ENCODE results near the gene ASPM.

The ASPM gene

GRCh38 chr1:197137322-197137721, 9.1 kb downstream of the ASPM start:
- no peak for TF ChIP-seq CTCF (IDR thresholded peaks at IDR 0.05; ENCODE audit: insufficient read depth, low read depth, low read length, missing control alignments)
- DNase-seq (ENCODE audit: low read depth): peak; percentile 49
- no peak overlapping the region for H3K4me3 ChIP-seq (ENCODE audit: low read length)

- peak; percentile 62 for DNase-seq (ENCODE audit: low read depth)
- H3K4me3 ChIP-seq (ENCODE audit: low read length): no peak overlapping the region
- TF ChIP-seq CTCF (IDR thresholded peaks at IDR 0.05; ENCODE audit: insufficient read depth, low read depth, low read length, missing control alignments): no peak
Measured at GRCh38 chr1:197130677-197131304, 15.7 kb downstream of the ASPM start.

- H3K4me3 ChIP-seq (ENCODE audit: low read length): no peak overlapping the region
- no peak for TF ChIP-seq CTCF (IDR thresholded peaks at IDR 0.05; ENCODE audit: insufficient read depth, low read depth, low read length, missing control alignments)
- DNase-seq (ENCODE audit: low read depth): no peak
Measured at GRCh38 chr1:197129698-197130097, 16.8 kb downstream of the ASPM start.

GRCh38 chr1:197127246-197127912, 19.1 kb downstream of the ASPM start:
- DNase-seq (ENCODE audit: low read depth): no peak
- H3K4me3 ChIP-seq (ENCODE audit: low read length): no peak overlapping the region
- TF ChIP-seq CTCF (IDR thresholded peaks at IDR 0.05; ENCODE audit: insufficient read depth, low read depth, low read length, missing control alignments): no peak

- TF ChIP-seq CTCF (IDR thresholded peaks at IDR 0.05; ENCODE audit: insufficient read depth, low read depth, low read length, missing control alignments): no peak
- DNase-seq (ENCODE audit: low read depth): no peak
- no peak overlapping the region for H3K4me3 ChIP-seq (ENCODE audit: low read length)
Measured at GRCh38 chr1:197126691-197127090, 19.8 kb downstream of the ASPM start.

- DNase-seq (ENCODE audit: low read depth): no peak
- TF ChIP-seq CTCF (IDR thresholded peaks at IDR 0.05; ENCODE audit: insufficient read depth, low read depth, low read length, missing control alignments): no peak
- no peak overlapping the region for H3K4me3 ChIP-seq (ENCODE audit: low read length)
Measured at GRCh38 chr1:197124376-197124775, 22.1 kb downstream of the ASPM start.

- TF ChIP-seq CTCF (IDR thresholded peaks at IDR 0.05; ENCODE audit: insufficient read depth, low read depth, low read length, missing control alignments): no peak
- H3K4me3 ChIP-seq (ENCODE audit: low read length): no peak overlapping the region
- DNase-seq (ENCODE audit: low read depth): no peak
Measured at GRCh38 chr1:197116156-197116555, 30.3 kb downstream of the ASPM start.
